H7 (cell line): Measurements from ENCODE around the gene NKD2. TPM values are rescaled to one million over a fixed set of nuclear protein-coding genes. Genes with fewer than 3 reads are reported as not detected.
A peak's percentile ranks its signal among the peaks of the same experiment; 100 is the strongest.

ENCODE experiments used
- DNase-seq: peaks from one replicate; pipeline ENCODE4 v3.0.0; 2012
- H3K27me3 ChIP-seq: 2 replicates; pipeline ENCODE4 v1.6.0; 2011; ENCODE audit warnings: mild to moderate bottlenecking, low read length; ENCODE audit not compliant: control insufficient read depth, insufficient read depth
- H3K36me3 ChIP-seq: replicated peaks from 2 replicates; pipeline ENCODE4 v1.5.1; 2011; ENCODE audit warnings: low read length; ENCODE audit not compliant: control insufficient read depth, insufficient read depth
- H3K4me3 ChIP-seq: 2 replicates; pipeline ENCODE4 v1.5.1; 2011; ENCODE audit warnings: low read depth, mild to moderate bottlenecking, control low read depth, low read length, moderate library complexity; ENCODE audit not compliant: insufficient read depth
- total RNA-seq: library from RNA; depleted of rRNA; stranded (reverse); fragments of >200 nt; shearing (Covaris generic); gene quantifications from 2 replicates; pipeline ENCODE4 v1.2.3, GENCODE V29; 2014

The NKD2 gene
- total RNA-seq, 1 experiment from 2014 or later = 4.9 TPM

GRCh38 chr5:1052641-1053390 is 44.2 kb downstream of the NKD2 start:
- H3K27me3 ChIP-seq = no peaks in the 10 kb centered on the region
- H3K36me3 ChIP-seq = no peaks in the 10 kb centered on the region; the same call in none of the 2 replicates
- H3K4me3 ChIP-seq = no peak overlapping the region
- peak; percentile 56 for DNase-seq

GRCh38 chr5:1053391-1054017 is 44.9 kb downstream of the NKD2 start:
- peak; percentile 43 for DNase-seq
- Histone ChIP-seq H3K4me3 (no peak overlapping the region), H3K36me3 (no peaks in the 10 kb centered on the region; the same call in none of the 2 replicates), H3K27me3 (no peaks in the 10 kb centered on the region)

GRCh38 chr5:1054018-1054798 is 45.6 kb downstream of the NKD2 start:
- Histone ChIP-seq H3K27me3 (no peaks in the 10 kb centered on the region), H3K4me3 (no peak overlapping the region), H3K36me3 (no peaks in the 10 kb centered on the region; the same call in none of the 2 replicates)
- peak; percentile 64 for DNase-seq

GRCh38 chr5:1054799-1055775 is 46.5 kb downstream of the NKD2 start:
- DNase-seq = peak; percentile 64
- no peak overlapping the region for H3K4me3 ChIP-seq
- no peaks in the 10 kb centered on the region for H3K27me3 ChIP-seq
- peaks cover 1% of the 10 kb centered on the region for H3K36me3 ChIP-seq

- Histone ChIP-seq H3K27me3 (no peaks in the 10 kb centered on the region), H3K36me3 (peaks cover 1% of the 10 kb centered on the region), H3K4me3 (no peak overlapping the region)
- DNase-seq = peak; percentile 69
Observed at GRCh38 chr5:1055896-1056610, 47.5 kb downstream of the NKD2 start.

- DNase-seq = peak; percentile 65
- Histone ChIP-seq H3K27me3 (no peaks in the 10 kb centered on the region), H3K36me3 (peaks cover 1% of the 10 kb centered on the region), H3K4me3 (no peak overlapping the region)
Observed at GRCh38 chr5:1056611-1057484, 48.2 kb downstream of the NKD2 start.

GRCh38 chr5:1057485-1058082 is 49.0 kb downstream of the NKD2 start:
- Histone ChIP-seq H3K27me3 (no peaks in the 10 kb centered on the region), H3K36me3 (peaks cover 1% of the 10 kb centered on the region; the same call in 1 of the 2 replicates), H3K4me3 (no peak overlapping the region)
- peak; percentile 72 for DNase-seq

- Histone ChIP-seq H3K27me3 (no peaks in the 10 kb centered on the region), H3K4me3 (no peak overlapping the region), H3K36me3 (peaks cover 3% of the 10 kb centered on the region; the same call in 1 of the 2 replicates)
- DNase-seq = no peak
Observed at GRCh38 chr5:1058083-1058945, 49.7 kb downstream of the NKD2 start.

- Histone ChIP-seq H3K4me3 (no peak overlapping the region), H3K36me3 (peaks cover 3% of the 10 kb centered on the region; the same call in 1 of the 2 replicates), H3K27me3 (no peaks in the 10 kb centered on the region)
Observed at GRCh38 chr5:1058988-1059883, 50.6 kb downstream of the NKD2 start.

GRCh38 chr5:1059884-1060263 is 51.3 kb downstream of the NKD2 start:
- Histone ChIP-seq H3K27me3 (no peaks in the 10 kb centered on the region), H3K36me3 (peaks cover 3% of the 10 kb centered on the region; the same call in 1 of the 2 replicates), H3K4me3 (no peak overlapping the region)
- DNase-seq = peak; percentile 62

More at GRCh38 chr5:1058988-1059883, 50.6 kb downstream of the NKD2 start:
- peak; percentile 59 for DNase-seq

- Histone ChIP-seq H3K36me3 (peaks cover 3% of the 10 kb centered on the region; the same call in 1 of the 2 replicates), H3K27me3 (no peaks in the 10 kb centered on the region), H3K4me3 (no peak overlapping the region)
- peak; percentile 49 for DNase-seq
Observed at GRCh38 chr5:1060535-1060981, 52.0 kb downstream of the NKD2 start.
